Stomach (tissue), 9 donors: ENCODE data around the gene ZFYVE16. TPM values are rescaled to one million over a fixed set of nuclear protein-coding genes. Genes with fewer than 3 reads are reported as not detected.

Source experiments
- DNase-seq, 2 donors: peaks; one replicate each; pipeline versions ENCODE4 v3.0.0 to v3.0.0-alpha.2; 2013 to 2019
- H3K27ac ChIP-seq, 5 donors: fragments of 200-600 bp in 4 of 5; sonication (generic) in 4 of 5; one replicate each; pipeline ENCODE4 v1.5.1; 2013 to 2019; ENCODE audit warnings: mild to moderate bottlenecking in 1 of 5, moderate library complexity in 1 of 5
- H3K27me3 ChIP-seq, 3 donors: fragments of 200-600 bp; sonication (generic); one replicate each; pipeline ENCODE4 v1.5.1; 2017 to 2019; ENCODE audit warnings: mixed run types in 1 of 3
- H3K36me3 ChIP-seq, 4 donors: fragments of 200-600 bp; sonication (generic); 1 replicate in 3 of 4; 2 replicates in 1 of 4; pipeline ENCODE4 v1.5.1; 2016 to 2019
- H3K4me1 ChIP-seq, 4 donors: fragments of 200-600 bp; sonication (generic); one replicate each; pipeline ENCODE4 v1.5.1; 2016 to 2019
- H3K4me3 ChIP-seq, 4 donors: fragments of 200-600 bp; sonication (generic) in 3 of 4; one replicate each; pipeline ENCODE4 v1.5.1; 2016 to 2019; ENCODE audit warnings: mild to moderate bottlenecking in 1 of 4
- H3K9me3 ChIP-seq, 4 donors: fragments of 200-600 bp; sonication (generic); one replicate each; pipeline ENCODE4 v1.5.1; 2016 to 2019
- CTCF ChIP-seq, 7 experiments: fragments of 450-650 bp in 4 of 7; fragments of 200-600 bp in 3 of 7; sonication (generic) in 3 of 7; IDR thresholded peaks; one replicate each; pipeline ENCODE4 v1.5.1; 2016 to 2019; ENCODE audit warnings: antibody characterized with exemption in 7 of 7, control low read depth in 2 of 7, mild to moderate bottlenecking in 1 of 7
- EP300 ChIP-seq: sonication (generic); formaldehyde crosslinking; IDR thresholded peaks from one replicate; pipeline ENCODE4 v1.6.1; 2017; ENCODE audit warnings: antibody characterized with exemption
- POLR2A ChIP-seq, 4 donors: fragments of 450-650 bp; IDR thresholded peaks; one replicate each; pipeline ENCODE4 v1.6.1; 2016; ENCODE audit warnings: antibody characterized with exemption in 4 of 4, control low read depth in 2 of 4, mild to moderate bottlenecking in 1 of 4, moderate library complexity in 1 of 4
- POLR2AphosphoS5 ChIP-seq, 3 donors: sonication (generic); formaldehyde crosslinking; IDR thresholded peaks; one replicate each; pipeline ENCODE4 v1.6.1; 2016; ENCODE audit warnings: antibody characterized with exemption in 3 of 3
- WGBS, 5 donors: extraction: QIAGEN DNeasy Blood & Tissue Kit in 3 of 5; methylation state at CpG; one replicate each; pipeline versions ENCODE4 v1.1.5 to v1.1.7; 2013 to 2018; 5-methylcytosine and 5-hydroxymethylcytosine counted together
- intact Hi-C: fragments of 100-400 bp; cut with DNase I; formaldehyde crosslinking; loops from one replicate; pipeline ENCODE4 v1.15.1; 2023; ENCODE audit warnings: low total_unique reads
- polyA plus RNA-seq, 3 donors: library from polyadenylated mRNA; stranded (reverse); fragments of 200-250 nt; gene quantifications; one replicate each; pipeline ENCODE4 v1.2.3, GENCODE V29; 2013
- total RNA-seq, 5 donors: library from RNA; depleted of rRNA; stranded (reverse); fragments of >200 nt; gene quantifications; one replicate each; pipeline versions ENCODE4 v1.1.0 to v1.2.3, GENCODE V29; 2014 to 2016
- donor health status: healthy with polysubstance abuse.
- donor health status: Bipolar disorder and iron deficiency.
- donor health status: healthy.

Gene ZFYVE16
- total and polyA plus RNA-seq, 8 donors = 5.8 to 81.3 (median 23.3) TPM

GRCh38 chr5:80368661-80369480 lies 39.0 kb upstream of the ZFYVE16 start:
- H3K27ac ChIP-seq = no peak overlapping the region
- no peaks in the 10 kb centered on the region for H3K9me3 ChIP-seq
- no peak overlapping the region for H3K4me3 ChIP-seq
- H3K4me1 ChIP-seq = no peaks in the 10 kb centered on the region
- H3K36me3 ChIP-seq = no peaks in the 10 kb centered on the region
- intact Hi-C loops = no loop called here
- no peak for DNase-seq
- no peaks in the 10 kb centered on the region for H3K27me3 ChIP-seq
- TF ChIP-seq POLR2A (IDR thresholded peaks at IDR 0.05) (no peak), CTCF (IDR thresholded peaks at IDR 0.05) (no peak), POLR2AphosphoS5 (IDR thresholded peaks at IDR 0.05) (no peak), EP300 (no peak)
- 60 to 71% (median 69%) methylated on average over 4 of the region's 4 CpGs for WGBS, 5 donors

GRCh38 chr5:80369521-80369920 lies 38.3 kb upstream of the ZFYVE16 start:
- 56 to 78% (median 69%) methylated on average over 8 of the region's 8 CpGs for WGBS, 5 donors
- DNase-seq = peak in 1 of 2 donors; percentile 24
- Histone ChIP-seq H3K36me3 (no peaks in the 10 kb centered on the region), H3K9me3 (no peaks in the 10 kb centered on the region), H3K27me3 (no peaks in the 10 kb centered on the region), H3K4me3 (no peak overlapping the region), H3K27ac (no peak overlapping the region), H3K4me1 (no peaks in the 10 kb centered on the region)
- TF ChIP-seq EP300 (no peak), POLR2A (IDR thresholded peaks at IDR 0.05) (no peak), POLR2AphosphoS5 (IDR thresholded peaks at IDR 0.05) (no peak), CTCF (IDR thresholded peaks at IDR 0.05) (no peak)
- intact Hi-C loops = no loop called here

GRCh38 chr5:80370390-80370789 lies 37.5 kb upstream of the ZFYVE16 start:
- intact Hi-C loops = no loop called here
- H3K27me3 ChIP-seq = no peaks in the 10 kb centered on the region
- WGBS, 5 donors = 50 to 74% (median 64%) methylated on average over 1 of the region's 1 CpG
- H3K9me3 ChIP-seq = no peaks in the 10 kb centered on the region
- no peak overlapping the region for H3K4me3 ChIP-seq
- no peak for DNase-seq
- no peaks in the 10 kb centered on the region for H3K36me3 ChIP-seq
- no peak for TF ChIP-seq POLR2A (IDR thresholded peaks at IDR 0.05)
- no peak for TF ChIP-seq POLR2AphosphoS5 (IDR thresholded peaks at IDR 0.05)
- TF ChIP-seq CTCF (IDR thresholded peaks at IDR 0.05) = no peak
- H3K27ac ChIP-seq = no peak overlapping the region
- H3K4me1 ChIP-seq = no peaks in the 10 kb centered on the region

- WGBS, 5 donors = 79 to 96% (median 93%) methylated on average over 1 of the region's 1 CpG
- no peaks in the 10 kb centered on the region for H3K4me1 ChIP-seq
- intact Hi-C loops = no loop called here
- no peak overlapping the region for H3K27ac ChIP-seq
- DNase-seq = no peak
- TF ChIP-seq CTCF (IDR thresholded peaks at IDR 0.05) (no peak), POLR2A (IDR thresholded peaks at IDR 0.05) (no peak), POLR2AphosphoS5 (IDR thresholded peaks at IDR 0.05) (no peak), EP300 (no peak)
- no peaks in the 10 kb centered on the region for H3K9me3 ChIP-seq
- no peaks in the 10 kb centered on the region for H3K27me3 ChIP-seq
- no peak overlapping the region for H3K4me3 ChIP-seq
- H3K36me3 ChIP-seq = no peaks in the 10 kb centered on the region
These were observed 35.1 kb upstream of the ZFYVE16 start for GRCh38 chr5:80372780-80373179.
